ENCODE data around the gene ATP8A1.
"Not testable (repeated sequence)": the region's sequence is repeated elsewhere in the genome, so short reads cannot be mapped to it uniquely, and the experiment has no call there.

ATP8A1 gene

DNA sequence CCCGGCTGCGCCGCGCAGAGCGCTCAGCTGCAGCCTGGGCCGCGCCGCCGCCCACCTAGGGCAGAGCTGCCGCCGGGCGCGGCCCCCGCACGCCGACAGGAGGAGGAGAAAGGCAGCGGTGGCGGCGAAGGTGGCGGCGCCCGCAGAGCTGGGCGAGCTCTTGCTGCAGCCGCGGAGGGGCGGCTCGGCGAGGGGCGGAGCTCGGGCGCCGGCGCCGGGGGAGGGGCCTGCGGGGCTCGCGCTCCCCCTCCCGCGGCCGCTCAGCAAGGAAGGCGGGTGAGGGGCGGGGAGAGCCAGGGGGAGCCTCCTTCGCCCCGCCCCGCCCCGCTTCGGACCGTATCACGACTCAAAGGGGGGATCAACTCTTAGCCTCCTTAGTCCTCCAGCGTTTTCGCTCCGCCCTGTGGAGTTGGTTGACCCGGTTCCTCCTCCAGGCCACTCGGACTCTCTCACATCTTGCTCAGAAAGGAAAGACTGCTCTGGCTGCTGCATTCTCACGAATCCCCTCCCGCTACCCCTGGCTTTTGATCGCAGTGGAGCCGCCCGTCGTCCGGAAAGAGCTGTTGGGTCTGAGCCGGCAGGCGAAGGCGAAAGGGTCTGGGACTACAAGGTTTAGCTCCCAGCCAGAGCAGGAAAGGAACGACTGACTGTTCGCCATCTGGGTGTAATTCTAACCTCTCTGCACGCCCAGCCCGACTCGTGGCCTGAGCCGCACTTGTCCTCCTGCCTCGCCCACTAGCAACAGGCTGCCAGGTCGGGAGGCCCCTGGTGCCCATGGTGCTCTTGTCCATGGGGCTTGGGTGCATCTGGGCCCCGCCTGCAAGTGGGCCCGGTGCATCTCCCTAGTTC lies at the start of gene ATP8A1:
Gene ATP8A1 (minus strand): TSS at position 162 of the 849 bp plus-strand sequence. CDS start 232 bp downstream, outside the sequence.
- peak; percentile 81 for DNase-seq

DNA sequence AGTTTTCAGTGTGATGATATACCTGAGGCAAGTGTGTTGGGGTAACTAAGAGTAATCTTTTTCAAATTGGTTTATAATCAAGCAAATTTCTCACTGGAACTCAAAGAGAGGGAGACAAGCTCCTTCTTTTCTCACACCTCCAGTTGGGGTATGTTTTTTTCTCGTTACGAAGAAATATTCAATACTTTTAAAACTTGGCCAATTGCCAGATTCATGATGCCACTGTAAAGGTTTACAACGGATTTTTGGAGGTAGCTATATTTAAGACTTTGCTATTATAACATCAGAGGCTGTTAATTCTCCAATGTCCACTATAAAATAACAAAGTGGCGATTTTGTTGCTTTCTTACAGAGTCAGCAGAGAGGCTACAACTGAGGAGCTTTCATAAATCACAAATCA lies 49.2 kb upstream of the ATP8A1 start:
- DNase-seq: no peak

- no peak for DNase-seq
Observed at GRCh38 chr4:42703813-42704212, 46.9 kb upstream of the ATP8A1 start.

DNA sequence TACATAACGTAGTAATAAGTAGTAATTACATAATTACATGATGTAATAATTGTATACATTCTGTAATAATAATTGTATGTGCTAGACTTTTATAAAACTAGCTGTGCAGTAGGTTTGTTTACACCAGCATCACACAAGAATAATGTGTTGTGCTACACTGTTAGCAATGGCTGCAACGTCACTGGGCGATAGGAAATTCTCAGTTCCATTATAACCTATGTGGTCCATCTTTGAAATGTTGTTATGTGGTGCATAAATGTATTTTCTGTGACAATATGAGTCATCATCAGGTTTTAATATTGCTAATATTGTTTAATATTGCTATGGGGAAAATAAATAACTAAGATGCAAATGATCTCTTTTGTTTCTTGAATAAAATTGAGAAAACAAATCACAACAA lies 46.0 kb upstream of the ATP8A1 start:
- no peak for DNase-seq

GRCh38 chr4:42701780-42702179 lies 44.9 kb upstream of the ATP8A1 start:
- not testable (repeated sequence) for DNase-seq

GRCh38 chr4:42690537-42690936 lies 33.6 kb upstream of the ATP8A1 start:
- no peak for DNase-seq

- DNase-seq: no peak
Observed at GRCh38 chr4:42683393-42683792, 26.5 kb upstream of the ATP8A1 start.

- DNase-seq: no peak
Observed at GRCh38 chr4:42678512-42678911, 21.6 kb upstream of the ATP8A1 start.

GRCh38 chr4:42676066-42676951 lies 19.4 kb upstream of the ATP8A1 start:
- DNase-seq: no peak

DNA sequence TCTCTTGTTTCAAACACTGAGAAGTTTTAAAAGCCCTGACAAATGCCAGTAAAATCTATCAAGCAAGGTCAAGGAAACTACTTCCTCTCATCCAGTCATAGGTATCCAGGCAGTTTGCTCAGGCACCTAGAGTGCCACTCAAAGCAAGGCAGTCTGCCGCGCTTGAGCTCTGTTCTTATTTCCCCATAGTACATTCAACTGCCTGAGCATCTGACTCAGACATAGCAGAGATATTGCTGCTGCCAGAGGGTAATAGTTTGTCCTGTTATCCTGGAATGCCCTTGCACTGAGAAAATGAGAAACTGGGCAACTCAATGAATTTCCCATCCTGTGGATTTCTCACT lies 16.1 kb upstream of the ATP8A1 start:
- DNase-seq: no peak

DNA sequence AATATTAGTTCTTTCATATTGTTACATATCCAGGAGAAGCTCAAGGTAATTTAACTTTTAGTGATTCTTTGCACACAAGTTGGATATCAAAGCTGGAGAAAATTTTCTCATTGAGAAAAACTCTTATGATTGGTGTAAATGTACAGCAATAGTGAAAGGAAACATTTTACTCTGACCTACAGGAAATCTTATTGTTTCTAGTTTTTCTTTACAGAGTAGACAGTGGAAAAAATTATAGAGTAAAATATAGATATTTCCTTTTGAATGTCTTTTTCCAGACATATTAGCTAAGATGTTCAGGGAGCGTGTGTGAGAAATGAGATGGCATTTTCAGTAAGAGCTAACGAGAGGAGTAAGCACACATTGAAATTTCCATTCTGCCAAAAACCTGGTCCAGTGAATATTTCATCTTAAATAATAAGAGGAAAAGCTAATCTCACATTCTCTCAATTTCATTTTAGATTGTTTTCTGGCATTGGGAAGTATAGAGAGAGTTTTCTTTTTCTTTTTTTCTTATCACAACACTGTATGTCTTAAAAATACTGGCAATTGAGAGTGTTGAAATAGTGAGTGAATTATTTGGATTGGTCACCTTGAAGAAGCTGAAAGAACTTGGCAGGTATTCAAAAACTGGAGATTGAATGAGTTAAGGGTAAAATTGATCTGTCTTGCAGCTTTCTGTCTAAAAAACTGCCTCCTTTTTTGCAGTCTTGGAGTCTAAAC lies 15.6 kb upstream of the ATP8A1 start:
- no peak for DNase-seq

DNA sequence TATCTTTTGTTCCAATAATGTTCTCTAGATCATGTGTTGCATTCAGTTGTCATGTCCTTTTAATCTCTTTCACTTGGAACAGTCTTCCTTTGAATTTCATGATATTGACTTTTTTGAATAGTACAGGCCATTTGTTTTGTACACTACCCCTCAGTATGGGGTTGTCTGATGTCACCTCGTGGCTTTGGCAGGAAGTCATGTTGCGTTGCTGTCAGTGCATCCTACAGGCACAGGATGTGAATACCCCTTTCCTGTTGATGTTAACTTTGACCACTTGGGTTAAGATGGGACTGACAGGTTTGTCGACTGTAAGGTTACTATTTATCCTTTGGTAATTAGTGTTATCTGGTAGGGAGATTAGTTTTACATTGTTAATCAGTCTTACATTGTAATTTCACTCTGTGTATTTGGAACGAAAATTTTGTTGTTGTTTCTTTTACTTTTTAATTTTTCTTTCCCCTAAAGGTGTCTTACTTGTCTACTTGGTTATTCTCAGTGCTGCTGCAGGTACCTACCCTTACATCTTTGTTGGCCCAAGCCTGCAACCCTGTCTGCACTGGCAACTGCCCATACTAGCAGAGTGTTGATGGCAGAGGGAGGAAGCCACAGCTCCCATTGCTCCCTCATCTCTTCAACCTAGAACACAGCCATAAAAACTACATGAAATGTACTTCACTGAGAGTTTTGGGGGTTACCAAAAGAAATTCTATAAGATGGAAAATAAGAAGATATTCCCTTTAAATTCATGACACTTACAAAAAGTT lies 14.7 kb upstream of the ATP8A1 start:
- DNase-seq: no peak

- DNase-seq: no peak
Observed at GRCh38 chr4:42658261-42658660, 1.4 kb upstream of the ATP8A1 start.

DNA sequence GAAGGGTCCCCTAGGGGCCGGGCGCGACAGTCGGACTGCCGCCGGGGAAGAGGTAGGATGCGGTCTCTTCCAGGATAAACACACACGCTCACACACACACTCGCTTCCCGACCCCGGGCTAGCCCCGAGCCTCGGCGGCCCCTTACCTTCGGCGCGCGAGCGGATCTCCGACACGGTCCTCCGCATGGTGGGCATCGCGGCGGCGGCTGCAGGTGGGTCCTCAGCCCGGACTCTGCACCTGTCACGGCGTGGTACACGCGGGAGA lies 294 bp downstream of the ATP8A1 start:
- DNase-seq: no peak

DNA sequence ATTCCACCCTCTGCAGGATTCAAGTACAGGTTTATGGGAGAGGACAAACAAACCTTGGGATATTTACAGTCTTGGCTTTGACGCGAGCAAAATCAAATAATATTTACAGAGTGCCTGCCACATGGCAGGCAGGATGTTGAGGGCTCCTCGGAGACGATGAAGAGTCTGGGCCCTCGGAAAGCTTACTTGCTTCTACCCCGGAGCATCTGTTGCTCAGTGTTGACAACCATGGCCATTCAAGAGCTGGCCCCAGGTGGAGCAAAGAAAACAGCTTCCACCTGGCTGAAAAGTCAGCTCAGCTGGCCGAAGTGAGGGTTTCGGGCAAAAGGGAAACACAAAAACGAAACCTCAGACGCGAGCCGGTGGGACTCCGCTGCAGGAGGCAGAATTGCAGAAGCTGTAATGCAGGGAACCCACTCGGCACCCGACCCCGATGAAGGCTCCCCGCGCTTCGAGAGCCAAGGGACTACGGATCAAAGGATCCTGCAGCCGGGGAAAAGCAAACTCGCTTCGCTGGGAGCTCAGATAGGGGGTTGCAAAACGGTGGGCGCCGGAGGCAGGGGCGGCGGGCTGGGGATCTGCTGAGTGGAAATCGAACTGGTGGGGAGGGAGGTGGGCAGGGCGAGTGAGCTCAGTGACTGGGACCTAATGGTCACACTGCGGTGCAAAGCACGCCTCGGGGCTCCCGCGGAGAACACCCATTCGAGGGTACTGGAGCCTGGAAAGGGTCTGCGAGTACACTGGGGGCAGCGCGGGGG lies 805 bp downstream of the ATP8A1 start:
- peak; percentile 2 for DNase-seq

GRCh38 chr4:42655269-42655637 lies 1.7 kb downstream of the ATP8A1 start:
- no peak for DNase-seq

DNA sequence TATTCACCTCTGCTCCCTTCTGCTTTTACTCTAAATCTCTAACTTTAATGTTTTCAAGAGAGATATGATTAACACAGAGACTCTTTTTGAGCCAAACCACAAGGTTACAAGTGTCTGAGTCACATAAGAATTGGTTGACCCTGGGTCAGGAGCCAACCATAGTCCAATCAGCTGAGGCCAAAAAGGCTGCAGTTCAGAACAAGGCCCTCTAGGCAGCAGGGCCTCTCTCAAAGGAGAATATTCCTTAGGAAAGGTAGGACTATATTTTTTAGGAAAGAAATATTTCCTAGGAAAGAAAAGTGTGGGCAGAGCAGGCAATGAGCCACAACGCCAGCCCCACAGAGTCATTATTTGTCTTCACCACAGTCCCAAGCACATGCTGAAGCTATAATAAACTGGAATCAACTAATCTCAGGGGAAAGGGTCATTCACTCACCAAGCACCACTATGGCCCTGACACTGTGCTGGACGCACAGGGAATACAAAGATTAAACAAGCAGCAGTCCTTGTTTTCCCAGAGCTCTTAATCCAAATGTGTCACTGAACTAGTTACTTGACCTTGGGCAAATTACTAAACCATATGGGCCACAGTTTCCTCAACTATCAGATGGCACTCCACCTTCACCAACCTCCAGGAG lies 2.2 kb downstream of the ATP8A1 start:
- DNase-seq: peak; percentile 40

GRCh38 chr4:42653626-42654560 lies 3.0 kb downstream of the ATP8A1 start:
- DNase-seq: no peak

DNA sequence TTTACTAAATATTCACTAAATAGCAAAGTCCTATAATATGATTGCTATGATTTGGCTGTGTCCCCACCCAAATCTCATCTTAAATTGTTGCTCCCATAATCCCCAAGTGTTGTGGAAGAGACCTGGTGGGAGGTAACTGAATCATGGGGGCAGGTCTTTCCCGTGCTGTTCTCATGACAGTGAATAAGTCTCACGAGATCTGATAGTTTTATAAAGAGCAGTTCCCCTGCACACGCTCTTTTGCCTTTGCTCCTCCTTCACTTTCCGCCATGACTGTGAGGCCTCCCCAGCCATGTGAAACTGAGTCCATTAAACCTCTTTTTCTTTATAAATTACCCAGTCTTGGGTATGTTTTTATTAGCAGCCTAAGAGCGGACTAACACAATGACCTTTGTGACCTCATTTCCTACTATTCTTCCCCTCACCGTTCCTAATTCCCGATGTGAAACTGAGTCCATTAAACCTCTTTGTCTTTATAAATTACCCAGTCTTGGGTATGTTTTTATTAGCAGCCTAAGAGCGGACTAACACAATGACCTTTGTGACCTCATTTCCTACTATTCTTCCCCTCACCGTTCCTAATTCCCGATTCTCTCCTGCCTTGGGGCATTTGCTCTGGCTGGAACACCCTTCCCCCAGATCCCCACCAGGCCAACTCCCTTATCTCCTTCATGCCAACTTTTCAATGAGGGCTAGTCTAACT lies 4.2 kb downstream of the ATP8A1 start:
- DNase-seq: not testable (repeated sequence)

DNA sequence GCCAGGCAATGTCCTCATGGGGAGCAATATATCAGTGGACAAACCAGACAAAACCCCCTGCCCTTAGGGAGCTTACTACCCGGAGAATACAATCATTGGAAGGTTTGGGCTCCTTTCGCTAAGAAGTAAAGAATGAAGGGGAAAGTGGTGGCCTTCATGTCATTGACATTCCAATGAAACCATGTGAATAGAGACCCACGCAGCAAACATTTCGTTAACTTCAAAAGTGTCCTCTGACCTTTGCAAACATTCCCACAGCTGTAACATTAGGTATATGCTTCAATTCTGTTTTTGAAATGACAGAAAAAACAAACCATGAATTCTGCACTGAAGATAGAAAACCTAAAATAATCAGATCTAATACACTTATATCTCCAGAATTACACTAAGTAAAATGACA lies 7.0 kb downstream of the ATP8A1 start:
- no peak for DNase-seq
